C4-2B (cell line): ENCODE data around the gene SSRP1.

ENCODE experiments used
- H3K27ac ChIP-seq: fragments of 450-650 bp; 2 replicates; pipeline ENCODE4 v1.5.1; 2017
- ZFX ChIP-seq: fragments of 450-650 bp; IDR thresholded peaks from 2 replicates; pipeline ENCODE4 v1.6.1; 2017
- TF ChIP-seq, protein P1 (sequence below): fragments of 450-650 bp; conservative IDR thresholded peaks from 2 replicates; pipeline ENCODE4 v1.5.1; 2017; ENCODE audit warnings: mild to moderate bottlenecking

Gene SSRP1

DNA sequence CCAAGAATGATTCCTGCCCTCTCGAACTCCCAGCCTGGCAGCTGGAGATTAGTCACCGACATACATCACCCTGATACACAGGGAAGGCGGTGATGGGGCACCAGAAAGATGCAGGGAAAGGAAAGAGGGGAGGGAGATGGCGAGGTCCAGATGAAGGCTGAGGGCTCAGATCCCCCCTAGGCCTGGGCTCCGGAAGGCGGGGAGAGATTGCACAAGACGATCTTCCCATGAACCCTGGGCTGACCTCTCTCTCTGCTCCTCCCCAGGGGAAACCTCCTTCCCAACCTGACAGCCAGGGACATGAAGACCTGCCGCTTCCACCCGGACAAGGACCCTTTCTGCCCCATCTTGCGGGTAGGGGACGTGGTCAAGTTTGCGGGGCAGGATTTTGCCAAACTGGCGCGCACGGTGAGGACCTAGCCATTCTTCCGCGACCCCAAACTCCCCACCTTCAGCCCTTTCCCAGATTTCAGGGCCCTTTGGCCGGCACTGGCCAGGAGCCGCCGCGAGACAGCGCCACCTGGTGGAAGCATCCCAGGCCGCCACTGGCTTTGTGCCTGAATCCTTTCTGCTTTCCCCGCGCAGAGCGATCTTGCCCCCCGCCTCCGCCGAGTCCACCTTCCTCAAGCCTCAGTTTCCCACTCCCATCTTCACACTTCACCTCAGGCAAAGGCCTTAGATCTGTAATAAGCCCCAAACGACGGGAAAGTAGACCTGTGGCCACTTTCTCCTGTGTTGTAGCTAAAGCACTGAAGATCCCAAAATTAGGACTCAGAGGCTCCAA is 14.0 kb upstream of the SSRP1 start:
- no peak overlapping the region for H3K27ac ChIP-seq
- TF ChIP-seq ZFX = no peak
- TF ChIP-seq, protein P1, sequence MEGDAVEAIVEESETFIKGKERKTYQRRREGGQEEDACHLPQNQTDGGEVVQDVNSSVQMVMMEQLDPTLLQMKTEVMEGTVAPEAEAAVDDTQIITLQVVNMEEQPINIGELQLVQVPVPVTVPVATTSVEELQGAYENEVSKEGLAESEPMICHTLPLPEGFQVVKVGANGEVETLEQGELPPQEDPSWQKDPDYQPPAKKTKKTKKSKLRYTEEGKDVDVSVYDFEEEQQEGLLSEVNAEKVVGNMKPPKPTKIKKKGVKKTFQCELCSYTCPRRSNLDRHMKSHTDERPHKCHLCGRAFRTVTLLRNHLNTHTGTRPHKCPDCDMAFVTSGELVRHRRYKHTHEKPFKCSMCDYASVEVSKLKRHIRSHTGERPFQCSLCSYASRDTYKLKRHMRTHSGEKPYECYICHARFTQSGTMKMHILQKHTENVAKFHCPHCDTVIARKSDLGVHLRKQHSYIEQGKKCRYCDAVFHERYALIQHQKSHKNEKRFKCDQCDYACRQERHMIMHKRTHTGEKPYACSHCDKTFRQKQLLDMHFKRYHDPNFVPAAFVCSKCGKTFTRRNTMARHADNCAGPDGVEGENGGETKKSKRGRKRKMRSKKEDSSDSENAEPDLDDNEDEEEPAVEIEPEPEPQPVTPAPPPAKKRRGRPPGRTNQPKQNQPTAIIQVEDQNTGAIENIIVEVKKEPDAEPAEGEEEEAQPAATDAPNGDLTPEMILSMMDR = peak; percentile 96

GRCh38 chr11:57348636-57349313 is 13.1 kb upstream of the SSRP1 start:
- H3K27ac ChIP-seq = no peak overlapping the region
- no peak for TF ChIP-seq ZFX
- TF ChIP-seq, protein P1 = no peak

DNA sequence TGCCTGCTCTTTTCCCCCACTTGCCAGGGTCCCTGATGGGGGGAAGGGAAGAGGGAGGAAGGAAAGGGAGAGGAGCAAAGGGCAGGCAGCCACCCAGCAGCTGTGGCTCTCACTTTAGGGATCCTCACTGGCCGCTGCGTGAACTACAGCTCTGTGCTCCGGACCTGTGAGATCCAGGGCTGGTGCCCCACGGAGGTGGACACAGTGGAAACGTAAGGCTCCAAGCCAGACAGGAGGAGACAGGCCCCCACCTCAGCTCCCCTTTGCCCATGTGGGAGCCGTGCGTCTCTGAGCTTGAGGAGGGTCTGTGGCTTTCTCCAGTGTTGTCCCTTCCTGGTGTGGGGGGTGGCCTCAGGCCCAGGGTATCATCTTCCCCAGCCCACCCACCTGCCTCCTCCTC is 12.4 kb upstream of the SSRP1 start:
- H3K27ac ChIP-seq = no peak overlapping the region
- TF ChIP-seq ZFX = no peak
- TF ChIP-seq, protein P1 = no peak

DNA sequence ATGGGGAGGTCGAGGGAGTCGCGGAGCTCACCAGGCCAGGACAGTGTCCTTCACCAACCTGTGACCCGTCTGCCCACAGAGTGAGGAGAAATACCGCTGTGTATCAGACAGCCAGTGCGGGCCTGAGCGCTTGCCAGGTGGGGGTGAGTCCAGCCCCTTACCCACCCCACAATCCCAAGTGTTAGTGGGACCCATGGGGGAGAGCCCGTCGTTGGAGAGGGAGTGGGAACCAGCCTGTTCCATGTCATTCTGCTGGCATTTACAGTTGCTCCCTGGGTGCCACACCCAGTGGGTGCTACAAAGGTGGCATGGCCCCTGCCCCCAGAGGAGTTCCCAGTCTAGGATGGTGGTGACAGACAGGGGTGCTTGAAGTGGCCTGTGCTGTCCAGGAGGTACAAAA is 11.6 kb upstream of the SSRP1 start:
- TF ChIP-seq ZFX = no peak
- TF ChIP-seq, protein P1 = no peak
- no peak overlapping the region for H3K27ac ChIP-seq

DNA sequence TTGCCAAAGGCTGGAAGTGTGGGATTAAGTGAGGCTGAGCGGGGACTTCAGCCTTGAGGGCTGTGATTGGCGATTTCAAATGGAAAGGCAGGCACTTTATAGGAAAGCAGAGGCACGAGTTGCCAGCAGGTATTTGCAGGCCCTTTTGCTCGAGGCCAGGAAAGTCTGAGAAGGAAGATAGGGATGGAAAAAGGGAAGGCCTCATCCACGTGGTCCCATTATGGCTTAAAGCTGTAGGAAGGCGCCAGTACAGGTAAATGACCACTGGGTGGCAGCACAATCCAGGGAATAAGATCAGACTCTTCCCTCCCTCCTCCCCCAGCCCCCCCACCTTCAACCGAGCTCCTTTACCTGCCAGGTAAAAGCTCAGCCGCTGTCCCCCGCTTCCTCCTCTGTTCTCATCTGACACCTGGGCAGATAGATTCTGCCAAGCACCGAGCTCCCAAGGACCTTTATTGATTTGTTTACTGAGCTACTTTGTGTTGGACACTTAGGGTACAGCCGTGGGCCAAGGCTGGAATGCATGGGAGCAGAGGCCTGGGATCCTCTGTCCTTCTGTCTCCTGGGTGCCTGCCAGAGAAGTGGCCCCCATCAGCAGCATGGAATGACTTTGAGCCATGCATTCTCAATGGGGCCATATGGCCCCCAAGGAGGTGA is 10.0 kb upstream of the SSRP1 start:
- TF ChIP-seq, protein P1 = peak; percentile 88
- peak; percentile 71; the same call in 1 of the 2 replicates for TF ChIP-seq ZFX
- H3K27ac ChIP-seq = peak overlapping the region; percentile 37

GRCh38 chr11:57344826-57345225 is 9.1 kb upstream of the SSRP1 start:
- TF ChIP-seq ZFX = no peak
- TF ChIP-seq, protein P1 = no peak
- H3K27ac ChIP-seq = peak overlapping the region; percentile 37

DNA sequence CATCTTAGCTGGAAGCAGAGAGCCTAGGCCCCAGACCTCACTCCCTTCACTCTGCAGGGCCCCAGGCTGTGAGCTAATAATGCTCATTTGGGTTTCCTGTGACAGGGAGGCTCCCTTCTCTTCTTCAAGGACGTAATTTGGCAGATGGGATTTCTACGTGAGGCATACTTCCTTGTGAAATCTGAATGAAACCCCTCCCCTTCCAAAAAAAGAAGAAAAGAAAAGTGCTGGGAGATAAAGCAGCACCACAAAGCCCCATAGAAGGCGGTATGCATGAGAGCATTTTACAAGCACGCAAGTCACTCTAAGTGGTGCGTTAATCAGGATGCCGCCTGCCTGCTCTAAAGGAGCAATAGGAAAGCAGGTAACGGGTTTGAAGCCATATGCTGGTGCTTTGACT is 8.1 kb upstream of the SSRP1 start:
- TF ChIP-seq, protein P1 = no peak
- no peak for TF ChIP-seq ZFX
- H3K27ac ChIP-seq = no peak overlapping the region
